NCI-H1092 (cell line): ENCODE data around the gene CDCA3.

Experiments used
- DNase-seq: peaks from one replicate; lab custom pipeline; 2025; lab: John Stamatoyannopoulos, UW

The CDCA3 gene

DNA sequence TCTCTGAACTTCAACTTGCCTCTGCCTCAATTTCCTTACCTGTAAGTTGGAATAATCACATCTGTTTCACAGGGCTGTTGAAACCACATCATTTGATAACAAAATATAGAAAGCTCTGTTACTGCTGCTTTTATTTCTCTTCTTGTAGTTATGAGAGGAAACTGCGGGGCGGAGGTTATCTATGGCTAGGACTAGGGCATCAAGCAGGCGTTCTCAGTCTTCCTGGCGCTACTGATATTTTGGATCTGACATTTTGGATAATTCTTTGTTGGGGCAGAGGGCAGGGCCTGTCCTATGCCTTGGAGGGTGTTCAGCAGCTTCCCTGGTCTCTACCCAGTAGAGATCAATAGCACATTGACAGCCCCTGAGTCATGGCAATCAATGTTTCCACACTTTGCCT is 19.0 kb downstream of the CDCA3 start:
- DNase-seq = no peak

DNA sequence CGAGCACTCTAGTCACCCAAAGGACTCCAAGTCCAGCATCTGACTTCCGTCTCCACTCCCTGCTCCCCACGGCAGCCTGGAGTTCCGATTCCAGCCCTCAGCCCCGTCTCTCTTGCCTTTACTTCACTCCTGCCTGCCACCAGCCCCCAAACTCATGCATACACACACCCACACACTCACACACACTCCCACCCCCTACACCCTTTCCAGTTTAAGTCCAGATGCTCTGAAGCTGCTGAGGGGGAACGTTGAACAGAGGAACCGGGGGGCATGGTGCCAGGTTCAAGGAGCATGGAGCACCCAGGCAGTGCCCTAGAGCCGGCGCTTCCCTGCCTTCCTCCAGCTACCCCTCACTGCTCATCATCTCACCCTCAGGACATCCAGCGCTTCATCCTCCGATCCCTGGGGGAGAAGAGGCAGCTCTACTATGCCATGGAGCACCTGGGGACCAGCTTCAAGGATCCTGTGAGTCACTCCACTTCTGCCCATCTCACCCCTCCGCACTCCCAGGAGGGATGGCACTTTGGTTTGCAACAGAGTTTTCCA is 19.6 kb downstream of the CDCA3 start:
- no peak for DNase-seq

DNA sequence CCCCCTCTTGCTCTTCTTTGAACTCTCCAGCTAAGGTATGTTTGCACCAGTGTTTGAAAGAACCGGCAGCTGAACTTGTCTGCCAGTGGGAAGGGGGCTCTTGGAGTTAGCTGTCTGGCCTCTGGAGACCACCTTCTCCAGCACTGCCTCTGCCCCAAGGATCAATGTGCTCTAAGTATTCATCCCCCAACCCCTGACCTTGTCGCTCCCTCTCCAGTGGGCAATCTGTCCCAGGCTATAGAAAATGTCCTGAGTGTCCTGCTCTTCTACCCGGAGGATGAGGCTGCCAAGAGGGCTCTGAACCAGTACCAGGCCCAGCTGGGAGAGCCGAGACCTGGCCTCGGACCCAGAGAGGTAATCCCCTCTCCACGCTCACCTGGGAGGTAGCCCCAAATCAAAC is 20.1 kb downstream of the CDCA3 start:
- DNase-seq = no peak

DNA sequence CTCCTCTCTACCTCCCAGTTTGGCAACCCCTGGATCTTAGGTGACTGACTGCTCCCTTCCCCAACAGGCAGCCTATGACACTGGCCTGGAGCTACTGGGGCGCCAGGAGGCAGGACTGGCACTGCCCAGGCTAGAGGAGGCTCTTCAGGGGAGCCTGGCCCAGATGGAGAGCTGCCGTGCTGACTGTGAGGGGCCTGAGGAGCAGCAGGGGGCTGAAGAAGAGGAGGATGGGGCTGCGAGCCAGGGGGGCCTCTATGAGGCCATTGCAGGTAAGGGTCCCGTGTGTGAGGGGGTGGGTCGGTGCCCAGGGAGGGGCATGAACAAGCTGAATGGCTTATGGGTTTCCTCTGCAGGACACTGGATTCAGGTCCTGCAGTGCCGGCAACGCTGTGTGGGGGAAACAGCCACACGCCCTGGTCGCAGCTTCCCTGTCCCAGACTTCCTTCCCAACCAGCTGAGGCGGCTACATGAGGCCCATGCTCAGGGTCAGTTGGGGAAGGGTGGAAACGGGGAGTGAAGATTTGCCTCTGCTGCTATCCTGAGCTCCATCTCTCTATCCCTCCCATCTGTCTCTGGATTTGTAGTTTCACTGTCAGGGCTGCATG is 20.7 kb downstream of the CDCA3 start:
- no peak for DNase-seq

DNA sequence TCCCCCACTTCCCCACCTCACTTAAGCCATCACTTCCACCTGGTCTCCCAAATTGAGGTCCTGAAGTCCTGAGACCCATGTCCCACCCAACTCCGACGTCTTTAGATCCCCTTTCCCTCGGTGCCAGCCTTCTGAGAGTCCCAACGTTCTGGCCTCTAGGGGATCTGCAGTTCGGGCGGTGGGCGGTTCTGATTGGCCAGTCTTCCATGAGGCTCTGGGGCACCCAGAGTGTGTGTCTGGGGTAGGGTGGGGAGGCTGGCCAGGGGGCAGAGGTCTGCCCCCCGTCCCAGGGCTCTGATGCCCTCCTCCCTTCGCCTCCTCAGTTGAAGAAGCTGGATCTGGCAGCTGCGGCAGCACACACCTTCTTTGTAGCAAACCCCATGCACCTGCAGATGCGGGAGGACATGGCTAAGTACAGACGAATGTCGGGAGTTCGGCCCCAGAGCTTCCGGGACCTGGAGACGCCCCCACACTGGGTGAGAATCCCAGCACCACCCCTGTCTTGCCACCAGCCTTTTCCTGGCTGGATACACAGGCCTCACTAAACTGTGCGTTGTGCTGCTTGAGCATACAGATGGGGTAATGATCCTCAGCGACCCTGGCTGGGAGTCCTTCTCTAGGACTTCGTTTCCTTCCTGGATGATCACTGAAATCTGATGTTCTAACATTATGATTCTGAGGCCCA is 21.4 kb downstream of the CDCA3 start:
- no peak for DNase-seq

DNA sequence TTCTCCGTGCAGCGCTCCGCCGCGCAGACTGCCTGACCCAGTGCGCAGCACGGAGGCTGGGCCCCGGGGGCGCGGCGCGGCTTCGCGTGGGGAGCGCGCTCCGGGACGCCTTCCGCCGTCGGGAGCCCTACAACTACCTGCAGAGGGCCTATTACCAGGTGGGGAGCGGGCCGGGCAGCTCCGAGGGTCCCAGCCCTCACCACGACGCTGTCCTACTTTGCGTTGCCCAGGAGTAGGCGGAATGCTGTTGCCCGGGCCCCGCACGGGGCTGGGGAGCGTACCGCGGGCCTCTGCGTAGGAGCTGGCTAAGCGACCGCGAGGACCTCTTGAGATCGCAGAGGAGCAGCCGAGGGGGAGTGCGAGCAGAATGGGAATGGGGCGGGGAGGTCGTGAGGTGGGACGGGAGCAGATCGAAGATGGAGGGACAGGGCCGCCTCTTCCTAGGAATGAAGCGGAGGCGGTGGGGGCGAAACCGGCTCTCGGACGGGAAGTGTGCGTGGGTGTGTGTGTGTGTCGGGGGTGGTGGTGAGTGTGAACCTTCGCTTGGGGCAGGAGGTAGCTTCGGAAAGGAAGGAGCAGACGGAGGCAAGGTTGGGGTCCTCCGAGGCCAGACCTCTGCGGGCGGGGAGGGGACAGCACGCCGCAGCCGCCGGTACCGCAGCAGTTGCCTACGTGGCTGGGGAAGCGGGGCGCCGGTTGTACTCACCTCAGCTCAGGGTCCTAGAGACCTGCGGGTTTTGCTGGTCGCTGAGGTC is 22.1 kb downstream of the CDCA3 start:
- DNase-seq = no peak

DNA sequence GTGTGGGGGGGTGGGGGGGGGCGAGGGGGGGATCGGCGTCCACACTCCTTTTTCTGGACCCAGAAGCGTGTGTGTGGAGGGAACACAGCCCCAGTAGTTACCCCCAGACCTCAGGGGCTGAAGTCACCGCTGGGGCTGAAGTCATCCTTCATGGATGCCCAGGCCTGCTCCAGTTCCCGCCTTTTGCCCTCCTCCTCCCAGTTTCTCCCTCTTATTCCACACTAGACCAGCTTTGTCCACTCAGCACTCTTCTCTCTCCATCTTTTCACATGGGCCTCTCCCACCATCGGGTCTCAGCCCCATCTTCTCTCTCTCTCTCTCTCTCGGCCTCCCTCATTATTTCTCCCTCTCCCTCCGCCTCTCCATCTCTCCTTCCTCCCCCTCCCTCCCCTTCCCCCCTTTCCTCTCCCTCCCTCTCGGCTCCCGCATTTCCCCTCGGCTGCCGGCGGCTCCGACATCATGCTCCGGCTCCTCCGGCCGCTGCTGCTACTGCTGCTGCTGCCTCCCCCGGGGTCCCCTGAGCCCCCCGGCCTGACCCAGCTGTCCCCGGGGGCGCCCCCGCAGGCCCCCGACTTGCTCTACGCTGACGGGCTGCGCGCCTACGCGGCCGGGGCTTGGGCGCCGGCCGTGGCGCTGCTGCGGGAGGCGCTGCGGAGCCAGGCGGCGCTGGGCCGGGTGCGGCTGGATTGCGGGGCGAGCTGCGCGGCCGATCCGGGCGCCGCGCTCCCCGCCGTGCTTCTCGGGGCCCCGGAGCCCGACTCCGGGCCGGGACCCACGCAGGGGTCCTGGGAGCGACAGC is 22.9 kb downstream of the CDCA3 start, which contains the start of gene P3H3:
Gene P3H3, plus strand, starts transcription at position 426 of the 799 bp plus-strand sequence. Its CDS starts 34 bp downstream, at position 460.
- DNase-seq = no peak

DNA sequence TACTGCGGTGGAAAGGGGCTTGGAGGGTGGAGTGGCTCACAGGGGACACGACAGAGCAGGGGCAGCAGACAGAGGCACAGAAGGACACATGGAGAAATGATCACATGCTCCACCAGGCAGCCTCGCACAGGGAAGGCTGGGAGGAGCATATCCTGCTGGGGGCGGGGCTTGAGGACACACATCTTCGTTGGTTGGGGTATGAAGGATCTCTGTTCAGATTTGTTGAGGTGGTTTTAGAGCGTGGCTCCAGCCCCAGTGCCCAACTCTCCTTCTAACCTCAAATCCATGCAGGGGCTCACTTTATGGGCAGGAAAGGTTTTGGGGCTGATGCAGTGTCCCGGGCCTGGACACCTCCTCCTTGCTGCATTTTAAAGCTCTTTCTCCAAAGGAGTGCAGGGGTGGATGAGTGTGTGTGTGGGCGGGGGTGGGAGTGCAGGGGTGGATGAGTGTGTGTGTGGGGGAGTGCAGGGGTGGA is 23.6 kb downstream of the CDCA3 start:
- peak; percentile 58 for DNase-seq

DNA sequence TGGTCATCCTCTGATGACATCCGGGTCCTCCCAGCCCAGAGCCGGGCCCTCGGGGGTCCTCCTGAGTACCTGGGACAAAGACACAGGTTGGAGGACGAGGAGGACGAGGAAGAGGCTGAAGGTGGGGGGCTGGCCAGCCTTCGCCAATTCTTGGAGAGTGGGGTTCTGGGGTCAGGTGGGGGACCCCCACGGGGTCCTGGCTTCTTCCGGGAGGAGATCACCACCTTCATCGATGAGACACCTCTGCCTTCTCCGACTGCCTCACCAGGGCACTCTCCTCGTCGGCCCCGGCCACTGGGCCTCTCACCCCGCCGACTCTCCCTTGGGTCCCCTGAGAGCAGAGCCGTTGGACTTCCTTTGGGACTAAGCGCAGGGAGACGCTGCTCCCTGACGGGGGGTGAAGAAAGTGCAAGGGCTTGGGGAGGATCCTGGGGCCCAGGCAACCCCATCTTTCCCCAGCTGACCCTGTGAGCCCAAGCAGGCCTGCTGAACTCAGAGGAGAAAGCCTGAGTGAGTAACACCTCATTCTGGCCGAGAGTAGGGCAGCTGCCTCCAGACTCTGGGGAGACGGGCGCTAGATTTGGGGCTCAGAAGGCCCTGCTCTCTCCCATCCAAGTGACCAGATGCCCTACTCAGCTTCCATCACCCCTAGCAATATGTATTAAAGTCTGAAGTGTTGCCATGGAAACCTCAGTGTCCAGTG is 24.2 kb downstream of the CDCA3 start:
- DNase-seq = no peak

DNA sequence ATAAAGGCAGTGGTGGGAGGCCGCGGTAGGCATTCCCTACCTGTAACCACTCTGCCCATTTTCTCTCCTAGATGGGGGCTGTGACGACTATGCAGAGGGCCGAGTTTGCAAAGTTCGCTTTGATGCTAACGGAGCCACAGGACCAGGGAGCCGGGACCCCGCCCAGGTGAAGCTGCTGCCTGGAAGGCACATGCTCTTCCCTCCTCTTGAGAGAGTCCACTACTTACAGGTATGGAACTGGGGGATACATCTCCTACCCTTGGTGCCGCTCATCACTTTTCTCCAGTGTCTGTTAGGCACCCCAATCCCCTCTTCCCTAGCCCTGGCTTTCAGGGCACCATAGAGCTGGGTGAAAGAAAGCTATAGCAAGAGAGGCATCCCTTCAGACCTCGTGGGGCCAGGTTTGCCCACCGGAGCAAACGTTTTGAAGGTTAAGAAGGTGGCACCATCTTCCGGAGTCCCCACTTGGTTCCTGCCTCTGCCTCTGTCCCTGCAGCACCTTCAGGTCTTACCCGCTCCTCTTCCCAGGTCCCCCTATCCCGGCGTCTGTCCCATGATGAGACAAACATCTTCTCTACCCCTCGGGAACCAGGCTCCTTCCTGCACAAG is 24.9 kb downstream of the CDCA3 start:
- DNase-seq = no peak

DNA sequence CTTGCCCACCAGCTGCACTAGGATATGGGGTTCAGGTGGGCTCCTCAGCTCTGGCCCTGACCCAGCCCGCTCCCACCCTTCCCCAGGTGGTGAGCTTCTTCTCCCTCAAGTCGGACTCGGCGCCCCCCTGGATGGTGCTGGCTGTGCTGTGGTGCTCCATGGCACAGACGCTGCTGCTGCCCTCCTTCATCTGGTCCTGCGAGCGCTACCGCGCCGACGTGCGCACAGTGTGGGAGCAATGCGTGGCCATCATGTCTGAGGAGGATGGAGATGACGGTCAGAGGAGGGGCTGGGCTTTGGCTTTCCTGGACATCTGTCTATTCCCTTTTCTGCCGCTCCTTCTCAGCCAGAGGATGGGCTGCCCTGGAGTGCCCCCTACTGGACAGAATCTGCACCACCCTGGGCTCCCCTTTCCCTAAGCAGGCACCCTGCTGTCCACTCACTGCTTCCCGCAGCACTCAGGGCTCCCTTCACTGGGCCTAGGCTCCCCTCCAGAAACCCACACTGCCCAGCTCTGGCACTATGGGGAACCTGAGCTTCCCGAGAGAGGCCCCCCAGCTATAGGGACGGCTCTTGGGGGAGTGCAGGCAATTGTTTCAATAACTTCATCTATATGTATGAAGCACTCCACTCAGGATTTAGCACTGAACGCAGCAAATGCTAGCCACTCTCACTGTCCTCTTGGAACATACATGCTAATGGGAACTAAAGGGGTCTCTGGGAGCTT is 25.5 kb downstream of the CDCA3 start:
- peak; percentile 56 for DNase-seq

DNA sequence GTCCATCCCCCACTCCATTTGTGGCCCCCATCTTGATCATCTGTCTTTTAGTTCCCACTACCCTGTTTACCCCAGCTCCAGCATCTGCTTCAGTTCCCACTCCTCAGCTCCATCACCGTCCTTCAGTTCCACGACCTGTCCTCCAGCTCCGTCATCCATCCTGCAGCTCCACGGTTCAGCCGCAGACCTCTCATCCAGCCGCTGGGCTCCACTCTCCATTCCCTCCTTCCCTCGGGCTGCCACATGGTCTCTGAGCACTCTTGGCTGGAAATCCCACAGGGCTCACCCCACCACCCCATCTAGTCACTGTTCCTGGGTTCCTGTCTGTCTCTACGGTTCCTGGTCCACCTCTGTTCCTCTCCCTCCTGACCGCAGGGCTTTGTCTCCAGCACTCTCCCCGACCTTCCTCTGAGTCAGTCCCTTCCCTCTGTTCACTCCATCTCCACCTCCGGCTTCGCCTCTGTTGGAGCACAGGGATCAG is 26.1 kb downstream of the CDCA3 start:
- no peak for DNase-seq

DNA sequence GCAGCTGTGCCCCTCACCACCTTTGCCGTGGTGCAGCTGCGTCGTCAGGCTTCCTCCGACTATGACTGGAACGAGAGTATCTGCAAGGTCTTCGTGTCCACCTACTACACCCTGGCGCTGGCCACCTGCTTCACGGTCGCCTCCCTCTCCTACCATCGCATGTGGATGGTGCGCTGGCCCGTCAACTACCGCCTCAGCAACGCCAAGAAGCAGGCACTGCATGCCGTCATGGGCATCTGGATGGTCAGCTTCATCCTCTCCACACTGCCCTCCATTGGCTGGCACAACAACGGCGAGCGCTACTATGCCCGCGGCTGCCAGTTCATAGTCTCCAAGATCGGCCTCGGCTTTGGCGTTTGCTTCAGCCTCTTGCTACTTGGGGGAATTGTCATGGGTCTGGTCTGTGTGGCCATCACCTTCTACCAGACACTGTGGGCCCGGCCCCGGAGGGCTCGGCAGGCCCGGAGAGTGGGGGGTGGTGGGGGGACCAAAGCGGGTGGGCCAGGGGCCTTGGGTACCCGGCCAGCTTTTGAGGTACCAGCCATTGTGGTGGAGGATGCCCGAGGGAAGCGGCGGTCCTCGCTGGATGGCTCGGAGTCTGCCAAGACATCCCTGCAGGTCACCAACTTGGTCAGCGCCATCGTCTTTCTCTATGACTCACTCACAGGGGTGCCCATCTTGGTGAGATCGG is 26.9 kb downstream of the CDCA3 start:
- no peak for DNase-seq

DNA sequence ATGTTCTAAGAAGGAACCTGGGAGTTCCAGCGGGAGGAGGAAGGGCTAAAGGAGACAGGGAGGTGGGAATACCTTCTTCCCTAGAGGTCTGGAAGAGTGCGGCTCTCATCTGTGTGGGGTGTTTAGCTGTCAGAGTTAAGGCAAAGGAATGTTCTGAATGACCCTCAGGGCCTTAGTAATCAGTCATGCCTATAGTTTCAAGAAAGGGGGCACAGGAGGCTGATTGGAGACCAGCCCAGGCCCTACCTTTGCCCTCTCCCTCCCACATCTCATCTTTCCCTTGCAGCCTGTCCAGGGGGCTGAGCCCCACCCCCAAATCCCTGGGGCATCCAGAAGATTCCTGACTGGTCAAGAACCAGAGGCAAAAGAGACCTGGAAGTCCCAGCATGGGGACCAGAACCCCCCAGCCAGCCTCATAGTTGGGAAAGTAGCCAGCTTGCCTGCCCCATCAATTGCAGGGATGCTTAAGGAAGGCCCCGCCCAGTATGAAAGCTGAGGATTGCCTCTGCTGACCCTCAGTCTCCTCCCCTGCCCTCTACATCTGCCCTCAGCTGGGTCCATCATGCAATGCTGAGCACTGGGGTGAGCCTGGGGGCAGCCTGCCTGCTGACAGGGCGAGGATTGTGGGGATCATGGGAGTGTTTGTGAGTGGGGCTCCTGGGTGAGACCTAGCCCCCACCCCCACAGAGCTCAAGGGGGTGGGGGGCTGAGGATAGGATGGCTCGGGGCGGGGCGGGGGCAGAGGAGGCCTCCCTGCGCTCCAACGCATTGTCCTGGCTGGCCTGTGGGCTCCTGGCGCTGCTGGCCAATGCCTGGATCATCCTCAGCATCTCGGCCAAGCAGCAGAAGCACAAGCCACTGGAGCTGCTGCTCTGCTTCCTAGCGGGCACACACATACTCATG is 27.7 kb downstream of the CDCA3 start:
- no peak for DNase-seq

DNA sequence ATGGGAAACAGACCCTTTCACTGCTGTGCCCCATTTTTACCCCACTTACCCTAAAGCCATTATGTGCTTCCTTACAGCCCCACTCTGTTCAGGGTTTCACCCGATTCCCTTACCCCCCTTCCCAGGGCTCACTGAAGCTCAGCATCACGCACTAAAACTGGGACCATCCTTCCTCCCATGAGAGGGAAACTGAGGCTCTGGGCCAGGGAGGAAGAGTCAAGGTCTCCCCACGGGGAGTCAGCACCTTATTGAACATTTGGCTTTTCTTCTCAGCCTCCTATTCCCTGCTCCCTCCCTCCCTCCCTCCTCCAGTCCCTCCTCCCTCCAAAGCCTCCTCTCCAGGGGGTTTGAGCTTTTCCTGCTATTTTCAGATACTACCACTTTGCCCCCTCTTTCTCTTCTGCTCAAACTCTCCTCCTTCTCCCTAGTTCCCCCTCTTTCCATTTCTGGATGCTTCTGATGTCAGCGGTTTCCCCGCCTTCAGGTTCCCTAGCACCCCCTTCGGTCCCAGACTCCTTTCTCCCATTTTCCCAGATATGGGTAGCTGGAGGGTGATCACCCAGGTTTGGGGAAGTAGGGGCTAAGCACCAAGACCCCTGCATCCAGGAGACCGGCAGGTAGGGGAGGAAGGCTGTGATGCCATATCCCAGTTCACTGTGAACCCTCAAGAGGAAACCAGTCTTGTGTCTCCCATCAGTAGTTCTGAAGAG is 28.5 kb downstream of the CDCA3 start:
- DNase-seq = no peak

DNA sequence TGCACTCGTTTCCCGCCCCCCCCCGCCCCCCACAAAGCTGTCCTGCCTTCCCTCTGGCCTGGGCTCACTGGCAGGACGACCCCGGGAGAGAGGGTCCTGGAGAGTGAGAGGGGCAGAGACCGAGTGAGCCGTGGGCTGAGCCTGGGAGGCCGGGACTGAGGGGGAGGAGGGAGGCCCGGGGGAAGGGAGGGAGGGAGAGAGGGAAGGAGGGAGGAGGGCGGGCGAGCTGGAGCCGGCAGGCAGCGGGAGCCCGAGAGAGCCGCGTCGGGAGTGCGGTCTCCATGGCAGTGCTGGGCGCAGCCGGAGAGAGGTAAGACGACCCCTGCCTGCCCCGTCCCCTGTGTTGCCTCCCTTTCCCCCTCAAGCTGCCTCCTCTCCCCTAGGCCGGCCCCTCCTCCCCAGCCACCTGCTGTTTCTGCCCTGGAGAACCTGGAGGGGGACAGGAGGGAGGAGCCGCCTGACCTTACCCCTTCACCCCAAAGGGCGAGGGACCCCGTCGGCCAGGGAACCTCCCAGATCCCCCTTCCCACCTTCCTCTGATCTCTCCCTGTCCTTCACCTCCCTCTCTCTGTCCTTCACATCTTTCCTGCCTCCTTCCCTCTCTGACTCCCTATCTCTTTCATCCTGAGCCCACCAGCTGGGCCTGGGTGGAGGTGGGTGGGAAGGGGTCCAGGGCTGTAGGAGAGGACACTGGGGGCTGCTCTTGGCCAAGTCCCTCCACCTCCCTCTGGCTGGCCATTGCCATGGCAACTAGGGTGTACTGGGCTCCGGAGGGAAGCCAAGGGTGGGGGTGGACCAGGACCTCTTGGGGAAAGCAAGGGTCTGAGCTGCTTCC is 29.3 kb downstream of the CDCA3 start, which contains the start of gene GPR162:
Gene GPR162, plus strand, starts transcription at position 231 of the 835 bp plus-strand sequence. CDS start 2,078 bp downstream, outside the sequence.
- peak; percentile 56 for DNase-seq

DNA sequence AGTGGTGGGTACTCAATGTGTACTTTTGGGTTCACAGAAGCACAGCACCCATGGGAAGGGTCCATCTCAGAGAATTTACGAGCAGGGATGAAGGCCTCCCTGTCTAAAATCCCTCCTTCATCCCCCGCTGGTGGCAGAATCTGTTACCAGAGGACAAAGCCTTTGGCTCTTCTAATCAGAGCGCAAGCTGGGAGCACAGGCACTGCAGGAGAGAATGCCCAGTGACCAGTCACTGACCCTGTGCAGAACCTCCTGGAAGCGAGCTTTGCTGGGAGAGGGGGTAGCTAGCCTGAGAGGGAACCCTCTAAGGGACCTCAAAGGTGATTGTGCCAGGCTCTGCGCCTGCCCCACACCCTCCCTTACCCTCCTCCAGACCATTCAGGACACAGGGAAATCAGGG is 30.9 kb downstream of the CDCA3 start:
- no peak for DNase-seq
